Measurements from ENCODE around the gene PSD4. TPM values are rescaled to one million over a fixed set of nuclear protein-coding genes. Genes with fewer than 3 reads are reported as not detected.

Gene PSD4
- total and polyA plus RNA-seq, 12 donors, result 19.2 to 164 (median 70.5) TPM

DNA sequence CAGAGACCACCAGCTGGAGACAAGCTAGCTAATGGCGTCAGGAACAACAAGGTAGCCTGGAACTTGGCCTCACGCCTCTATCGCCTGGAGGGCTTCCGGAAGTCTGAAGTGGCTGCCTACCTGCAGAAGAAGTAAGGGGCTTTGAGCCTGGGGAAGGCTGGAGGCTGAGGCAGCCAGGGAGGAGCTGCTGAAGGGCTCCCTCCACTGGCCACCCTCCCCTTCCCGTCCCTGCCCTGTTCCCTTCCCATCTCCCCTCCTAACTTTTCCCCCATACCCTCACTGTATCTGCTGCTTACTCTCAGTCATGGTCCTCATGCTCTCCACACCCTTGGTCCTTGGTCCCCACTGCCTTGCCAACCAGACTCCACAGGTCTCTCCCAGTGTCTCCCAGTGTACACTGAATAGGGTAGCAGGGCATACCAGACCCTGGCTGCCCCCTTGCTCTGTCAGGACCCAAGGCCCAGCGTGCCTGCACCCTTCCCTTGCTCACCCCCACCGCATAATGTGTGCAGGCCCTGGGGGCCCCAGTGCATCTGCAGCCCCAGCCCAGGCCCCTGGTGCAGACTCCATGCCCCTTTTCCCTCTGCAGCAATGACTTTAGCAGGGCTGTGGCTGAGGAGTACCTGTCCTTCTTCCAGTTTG is 18.8 kb downstream of the PSD4 start:
- no peak for DNase-seq
- intact Hi-C loops (cut with DNase I), result no loop called here
- H3K4me1 ChIP-seq (replicated peaks in 1 of 2), result peaks cover 0 to 8% of the 10 kb centered on the region in 2 donors
- H3K36me3 ChIP-seq (replicated peaks in 1 of 2), result peaks cover 0 to 41% of the 10 kb centered on the region in 2 donors
- H3K9me3 ChIP-seq (replicated peaks in 1 of 3), result no peaks in the 10 kb centered on the region
- no peak overlapping the region for H3K4me3 ChIP-seq
- no peak overlapping the region for H3K27ac ChIP-seq
- no peaks in the 10 kb centered on the region for H3K27me3 ChIP-seq
- WGBS, 4 donors, result 87 to 94% (median 92%) methylated on average over 6 to 7 of the region's 7 CpGs
- TF ChIP-seq, protein P1, sequence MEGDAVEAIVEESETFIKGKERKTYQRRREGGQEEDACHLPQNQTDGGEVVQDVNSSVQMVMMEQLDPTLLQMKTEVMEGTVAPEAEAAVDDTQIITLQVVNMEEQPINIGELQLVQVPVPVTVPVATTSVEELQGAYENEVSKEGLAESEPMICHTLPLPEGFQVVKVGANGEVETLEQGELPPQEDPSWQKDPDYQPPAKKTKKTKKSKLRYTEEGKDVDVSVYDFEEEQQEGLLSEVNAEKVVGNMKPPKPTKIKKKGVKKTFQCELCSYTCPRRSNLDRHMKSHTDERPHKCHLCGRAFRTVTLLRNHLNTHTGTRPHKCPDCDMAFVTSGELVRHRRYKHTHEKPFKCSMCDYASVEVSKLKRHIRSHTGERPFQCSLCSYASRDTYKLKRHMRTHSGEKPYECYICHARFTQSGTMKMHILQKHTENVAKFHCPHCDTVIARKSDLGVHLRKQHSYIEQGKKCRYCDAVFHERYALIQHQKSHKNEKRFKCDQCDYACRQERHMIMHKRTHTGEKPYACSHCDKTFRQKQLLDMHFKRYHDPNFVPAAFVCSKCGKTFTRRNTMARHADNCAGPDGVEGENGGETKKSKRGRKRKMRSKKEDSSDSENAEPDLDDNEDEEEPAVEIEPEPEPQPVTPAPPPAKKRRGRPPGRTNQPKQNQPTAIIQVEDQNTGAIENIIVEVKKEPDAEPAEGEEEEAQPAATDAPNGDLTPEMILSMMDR (IDR thresholded peaks at IDR 0.05), result peak in 1 of 6 experiments; percentile 11
- no peak for TF ChIP-seq POLR2A (IDR thresholded peaks at IDR 0.05)

DNA sequence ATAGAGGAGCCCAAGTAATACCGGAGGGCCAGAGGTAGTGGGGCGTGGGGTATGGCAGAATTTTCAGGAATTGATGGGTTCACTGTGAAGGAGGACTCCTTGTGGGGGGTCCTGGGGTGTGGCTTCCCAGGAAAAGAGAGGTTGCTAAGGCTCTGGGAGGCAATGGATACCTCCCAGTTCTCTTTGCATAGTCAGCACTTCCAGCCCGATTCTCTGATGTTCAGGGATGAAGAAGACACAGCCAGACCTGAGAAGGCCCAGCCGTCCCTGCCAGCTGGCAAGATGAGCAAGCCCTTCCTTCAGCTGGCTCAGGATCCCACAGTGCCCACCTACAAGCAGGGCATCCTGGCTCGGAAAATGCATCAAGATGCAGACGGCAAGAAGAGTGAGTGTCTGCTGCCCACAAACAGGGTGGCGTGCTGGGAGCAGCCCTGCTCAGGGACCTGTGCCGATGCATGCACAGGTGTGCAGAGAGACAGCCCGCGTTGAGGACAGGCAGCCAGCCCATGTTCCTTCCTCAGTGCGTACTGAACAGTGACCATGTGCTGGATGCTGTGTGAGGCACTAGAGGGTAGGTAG is 22.2 kb downstream of the PSD4 start:
- 86 to 94% (median 88%) methylated on average over 7 to 11 of the region's 11 CpGs for WGBS, 4 donors
- Histone ChIP-seq H3K9me3 (replicated peaks in 1 of 3) (no peaks in the 10 kb centered on the region), H3K4me1 (replicated peaks in 1 of 2) (peaks cover 8 to 22% of the 10 kb centered on the region in 2 donors), H3K4me3 (no peak overlapping the region), H3K27me3 (no peaks in the 10 kb centered on the region), H3K27ac (no peak overlapping the region), H3K36me3 (replicated peaks in 1 of 2) (peaks cover 0 to 47% of the 10 kb centered on the region in 2 donors)
- TF ChIP-seq, protein P1 (IDR thresholded peaks at IDR 0.05), result no peak
- TF ChIP-seq POLR2A (IDR thresholded peaks at IDR 0.05), result no peak
- intact Hi-C loops (cut with DNase I), result loop anchor here (5.0 kb wide), 3 partner anchors 54 to 114 kb away; no protein-coding TSS in a partner anchor
- no peak for DNase-seq

DNA sequence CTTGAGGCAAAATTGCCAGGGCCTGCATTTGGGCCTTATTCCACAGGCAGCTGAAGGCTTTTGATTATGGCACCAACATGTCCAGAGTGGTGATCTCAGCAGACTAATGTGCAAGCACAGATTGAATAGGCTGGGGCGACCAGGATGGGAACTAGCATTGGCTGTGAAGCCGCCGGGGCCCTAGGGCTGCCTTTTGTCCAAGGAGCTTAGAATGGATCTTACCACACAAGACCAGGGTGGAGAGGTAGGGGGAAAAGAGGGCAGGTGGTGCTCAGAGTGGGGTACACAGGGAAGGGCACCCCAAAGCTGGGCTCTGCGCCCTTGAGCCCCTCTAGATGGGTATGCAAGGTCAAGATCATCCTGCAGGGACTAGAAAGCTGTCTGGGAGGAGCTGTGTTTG is 23.1 kb downstream of the PSD4 start:
- Histone ChIP-seq H3K4me1 (replicated peaks in 1 of 2) (peaks cover 8 to 20% of the 10 kb centered on the region in 2 donors), H3K4me3 (no peak overlapping the region), H3K27ac (no peak overlapping the region), H3K36me3 (replicated peaks in 1 of 2) (peaks cover 0 to 50% of the 10 kb centered on the region in 2 donors), H3K27me3 (no peaks in the 10 kb centered on the region), H3K9me3 (replicated peaks in 1 of 3) (no peaks in the 10 kb centered on the region)
- no peak for DNase-seq
- intact Hi-C loops (cut with DNase I), result loop anchor here (5.0 kb wide), 3 partner anchors 55 to 115 kb away; no protein-coding TSS in a partner anchor
- TF ChIP-seq POLR2A (IDR thresholded peaks at IDR 0.05), result no peak
- TF ChIP-seq, protein P1 (IDR thresholded peaks at IDR 0.05), result no peak
- 88 to 100% (median 95%) methylated on average over 4 of the region's 4 CpGs for WGBS, 4 donors

DNA sequence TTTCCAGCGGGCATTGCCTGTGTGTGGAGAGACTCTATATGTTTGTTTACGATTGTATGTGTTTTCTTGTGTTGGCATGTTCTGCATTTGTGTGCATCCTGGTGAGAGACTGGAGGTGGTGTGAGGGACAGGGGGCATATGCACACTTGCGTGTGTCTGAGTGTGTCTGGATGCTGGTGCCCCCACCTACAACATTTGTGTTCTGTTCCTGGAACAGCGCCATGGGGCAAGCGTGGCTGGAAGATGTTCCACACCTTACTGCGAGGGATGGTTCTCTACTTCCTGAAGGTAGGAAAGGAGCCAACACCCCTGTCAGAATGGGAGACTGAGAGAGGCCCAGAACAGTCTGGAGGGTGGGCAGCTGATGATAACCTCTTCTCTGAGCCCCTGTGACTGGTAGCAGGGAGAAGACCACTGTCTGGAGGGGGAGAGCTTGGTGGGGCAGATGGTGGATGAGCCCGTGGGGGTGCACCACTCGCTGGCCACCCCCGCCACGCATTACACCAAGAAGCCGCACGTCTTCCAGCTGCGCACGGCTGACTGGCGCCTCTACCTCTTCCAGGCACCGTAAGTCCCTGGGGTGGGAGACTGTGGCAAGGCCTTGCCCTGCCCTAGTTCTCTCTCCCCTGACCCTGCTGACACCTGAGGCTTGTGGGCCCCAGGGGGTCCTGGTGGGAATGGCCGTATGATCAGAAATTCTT is 23.7 kb downstream of the PSD4 start:
- TF ChIP-seq, protein P1 (IDR thresholded peaks at IDR 0.05), result no peak
- TF ChIP-seq POLR2A (IDR thresholded peaks at IDR 0.05), result no peak

More for the DNA sequence above, 23.7 kb downstream of the PSD4 start:
- Histone ChIP-seq H3K36me3 (replicated peaks in 1 of 2) (peaks cover 0 to 52% of the 10 kb centered on the region in 2 donors), H3K9me3 (replicated peaks in 1 of 3) (no peaks in the 10 kb centered on the region), H3K27me3 (no peaks in the 10 kb centered on the region), H3K4me1 (replicated peaks in 1 of 2) (peaks cover 8 to 20% of the 10 kb centered on the region in 2 donors), H3K4me3 (no peak overlapping the region), H3K27ac (peak overlapping the region in 1 of 5 donors; percentile 0)
- DNase-seq, result no peak
- 86 to 98% (median 92%) methylated on average over 12 to 17 of the region's 17 CpGs for WGBS, 4 donors
- intact Hi-C loops (cut with DNase I), result loop anchor here (2.0 to 5.0 kb wide), 4 partner anchors 55 to 117 kb away; no protein-coding TSS in a partner anchor

All from adrenal gland (tissue), 12 donors.